Stimulated activated CD4-positive, alpha-beta T cell treated with anti-CD3 and anti-CD28 coated beads, Interleukin-4, amount 100 ng/mL, for 48 hours (primary cell): ENCODE data around the gene TENM3.

Source experiments
- DNase-seq, 2 donors: peaks; one replicate each; pipeline ENCODE4 v3.0.0-alpha.2; 2020; ENCODE audit warnings: low read depth in 2 of 2

The TENM3 gene

DNA sequence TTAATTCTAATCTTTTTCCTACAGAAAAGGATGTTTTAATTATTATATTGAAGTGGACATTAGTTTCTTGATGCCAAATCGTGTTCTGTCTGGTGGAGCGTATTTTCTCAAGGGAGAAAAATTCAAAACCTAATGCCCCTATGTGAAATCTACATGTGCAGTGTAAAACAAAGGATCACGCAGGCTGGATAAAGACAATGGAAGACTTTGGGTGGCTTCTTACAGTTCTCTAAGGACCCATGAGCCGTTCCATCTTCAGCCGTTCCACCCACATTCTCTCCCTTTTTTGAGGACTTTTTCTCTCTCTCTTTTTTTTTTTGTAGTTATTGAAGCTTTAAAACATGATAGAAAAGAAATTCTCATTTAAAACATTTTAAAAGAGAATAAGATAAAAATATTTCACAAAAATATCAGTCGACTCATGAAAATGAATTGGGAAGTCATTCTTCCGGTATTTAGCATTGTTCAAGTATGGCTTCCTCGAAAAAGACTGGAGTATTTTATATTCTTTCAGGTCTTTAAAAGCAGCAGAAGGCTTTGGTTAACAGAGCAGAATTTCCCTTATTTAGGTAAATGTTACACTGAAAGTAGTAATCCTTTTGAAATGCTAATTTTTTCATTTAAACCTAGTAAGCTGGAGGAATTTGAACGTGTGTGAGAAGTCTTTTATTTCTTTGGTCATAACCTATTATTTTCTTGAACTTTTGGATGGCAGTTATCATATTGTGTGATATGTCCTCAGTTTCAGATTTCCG, 11.0 kb downstream of the TENM3 start:
- no peak for DNase-seq

DNA sequence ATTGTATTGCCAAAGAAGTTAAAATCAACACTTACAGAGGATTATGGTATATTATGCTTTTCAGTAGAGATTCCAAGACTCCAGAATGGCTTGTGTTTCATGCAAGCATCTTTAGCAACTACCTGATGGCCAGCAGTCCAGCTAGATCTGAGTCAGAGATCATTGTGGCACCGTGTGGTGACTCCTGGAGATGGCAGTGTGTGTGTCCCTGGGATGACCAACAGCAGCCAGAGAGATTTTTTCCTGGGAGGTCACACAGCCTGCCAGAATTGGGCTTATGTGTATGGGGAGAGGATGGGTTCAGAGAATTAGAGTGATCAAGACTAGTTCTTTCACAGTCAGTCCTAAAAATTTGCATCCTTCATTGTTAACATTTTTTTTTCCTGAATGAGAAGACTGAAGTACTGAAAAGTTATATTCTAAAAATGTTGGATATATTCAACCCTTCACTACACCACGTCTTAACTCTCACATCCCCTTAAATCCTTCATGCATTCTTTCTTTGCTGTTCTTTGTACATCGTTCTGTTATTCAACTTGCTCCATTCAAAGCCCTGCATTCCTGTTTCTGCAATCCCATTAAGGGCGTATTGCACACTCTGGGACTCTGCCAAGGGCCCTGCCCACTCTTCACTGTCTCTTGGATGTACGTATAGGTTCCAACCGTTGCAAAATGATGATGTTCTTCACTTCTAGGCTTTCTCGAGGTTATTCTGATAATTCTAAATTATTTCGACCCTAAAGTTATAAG, 12.4 kb downstream of the TENM3 start:
- no peak for DNase-seq

DNA sequence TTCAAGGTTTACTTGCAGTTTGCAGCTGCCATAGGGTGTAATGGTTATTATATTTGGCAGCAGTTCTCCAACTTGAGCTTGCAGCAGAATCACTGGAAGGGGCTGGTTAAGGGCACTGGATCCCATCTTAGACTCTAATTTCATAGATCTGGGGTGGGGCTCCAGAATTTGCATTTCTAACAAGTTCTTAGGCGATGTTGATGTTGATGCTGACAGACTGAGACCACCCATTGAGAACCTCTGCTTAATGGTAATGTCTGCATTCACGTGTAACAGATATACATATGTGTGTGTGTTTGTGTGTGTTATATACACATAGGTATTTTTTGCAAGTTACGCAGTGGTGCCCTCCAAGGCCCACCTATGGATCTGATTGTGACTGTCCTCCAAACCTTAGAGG, 13.8 kb downstream of the TENM3 start:
- DNase-seq, result no peak

DNA sequence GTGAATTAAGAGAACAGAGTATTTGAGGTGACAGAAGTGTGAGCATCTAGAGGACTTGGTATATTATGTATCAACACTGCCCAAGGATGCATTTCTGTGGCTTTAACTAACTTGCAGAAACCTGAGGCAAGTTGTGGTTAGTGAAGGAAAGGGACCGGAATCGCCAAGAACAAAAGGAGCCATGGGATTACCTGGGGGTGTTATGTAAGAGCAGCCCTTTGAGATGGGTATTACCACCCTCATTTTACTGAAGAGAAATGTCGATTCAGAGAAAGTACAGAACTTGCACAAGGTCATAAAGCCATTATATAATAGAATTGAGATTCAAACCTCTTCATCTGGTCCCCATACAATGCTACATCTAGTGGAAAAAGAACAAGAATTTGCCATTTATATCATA, 14.3 kb downstream of the TENM3 start:
- no peak for DNase-seq

DNA sequence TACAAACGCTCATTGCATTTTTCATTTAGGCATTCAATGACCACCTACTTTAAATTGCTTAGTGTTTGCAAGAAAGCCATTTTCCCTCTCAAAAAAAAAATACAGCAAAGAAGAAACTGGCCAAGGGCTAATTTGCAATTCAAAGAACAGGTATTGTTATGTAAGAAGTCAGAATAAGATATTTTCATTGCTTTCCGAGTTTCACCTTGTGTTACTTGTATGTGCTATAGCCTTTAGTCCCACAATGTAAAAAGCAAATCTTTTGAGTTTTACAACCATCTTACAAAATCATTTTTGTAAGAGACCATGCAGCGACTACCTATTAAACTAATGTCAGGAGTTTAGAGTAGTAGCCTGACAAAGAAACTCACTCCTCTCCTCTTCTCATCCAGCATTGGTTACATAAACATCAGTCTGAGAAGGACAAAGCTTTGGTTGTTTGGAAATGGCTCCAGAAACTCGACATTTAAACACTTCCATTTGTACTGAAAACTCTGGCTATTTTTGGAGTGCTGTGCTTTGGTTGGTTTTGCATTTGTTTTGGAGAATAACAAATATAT, 15.3 kb downstream of the TENM3 start:
- no peak for DNase-seq

DNA sequence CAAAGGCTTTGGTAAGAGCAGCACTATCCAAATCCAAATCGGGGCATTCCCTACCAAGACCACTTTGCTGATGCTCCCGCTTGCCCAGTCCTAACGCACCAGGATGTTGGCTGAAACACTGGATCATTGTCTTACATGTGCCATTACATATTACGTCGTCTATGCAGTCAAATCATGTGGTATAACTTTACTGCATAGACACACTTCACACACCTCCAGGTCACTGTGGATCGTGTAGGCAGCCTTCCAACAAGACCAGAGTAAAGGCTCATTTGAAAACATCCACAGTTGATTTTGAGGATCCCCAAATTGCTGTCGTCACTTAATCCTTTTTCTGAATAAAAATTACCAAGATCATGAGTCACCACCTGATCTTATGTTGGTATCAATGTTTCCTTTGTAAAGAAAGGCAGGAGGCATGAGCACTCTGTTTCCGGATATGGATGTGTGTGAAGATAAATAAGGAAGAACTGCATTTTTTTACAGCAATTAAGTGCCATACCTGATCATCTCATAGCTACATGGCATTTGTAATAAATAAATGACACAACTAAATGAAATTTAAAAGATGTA, 18.5 kb downstream of the TENM3 start:
- DNase-seq, result no peak

DNA sequence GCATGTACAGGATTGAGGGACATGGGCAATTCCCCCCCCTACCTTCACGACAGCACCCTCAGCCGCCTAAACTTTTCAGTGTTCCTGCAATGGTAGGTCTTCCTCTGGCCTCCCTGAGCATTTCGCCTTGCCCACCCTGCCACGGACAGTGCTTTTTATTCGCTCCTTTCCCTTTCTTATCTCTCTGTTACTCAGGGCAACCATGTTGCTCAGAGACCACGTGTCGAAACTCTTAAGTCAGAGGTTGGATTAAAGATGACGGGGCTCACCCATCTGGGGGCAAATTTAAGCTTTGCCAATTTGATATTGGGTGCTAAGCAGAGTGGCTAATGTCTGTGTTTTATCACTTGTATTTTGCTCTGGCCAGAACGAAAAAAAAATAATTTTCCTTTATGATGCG, 20.4 kb downstream of the TENM3 start:
- no peak for DNase-seq

DNA sequence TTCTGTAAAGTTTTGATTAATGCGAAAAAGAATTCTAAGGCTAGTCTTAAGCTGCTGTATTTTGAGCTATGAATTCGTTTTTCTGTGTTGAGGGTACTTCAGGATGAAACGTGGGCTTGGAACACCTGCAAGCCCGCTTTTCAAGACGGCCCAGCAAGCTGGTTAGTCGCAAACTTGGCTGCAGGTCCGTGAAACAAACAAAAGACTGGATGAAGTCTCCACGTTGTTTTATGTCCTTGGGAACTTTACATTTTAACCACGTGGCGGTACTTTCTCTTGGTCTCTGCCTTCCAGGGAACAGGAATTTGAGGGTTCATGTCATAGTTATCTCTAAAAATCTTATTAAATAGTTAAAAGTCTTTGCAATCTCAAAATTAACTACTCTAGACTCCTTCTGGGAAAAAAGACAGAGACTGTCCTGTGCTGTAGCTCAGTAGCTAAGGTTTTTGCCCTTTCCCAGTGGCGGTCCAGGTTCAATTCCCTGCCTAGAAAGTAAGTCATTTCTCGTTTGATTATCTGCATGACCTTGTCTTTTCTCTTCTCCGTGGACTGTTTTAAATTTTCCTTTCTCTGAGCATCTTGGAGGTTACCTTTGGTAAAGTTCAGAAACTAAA, 21.0 kb downstream of the TENM3 start:
- no peak for DNase-seq

DNA sequence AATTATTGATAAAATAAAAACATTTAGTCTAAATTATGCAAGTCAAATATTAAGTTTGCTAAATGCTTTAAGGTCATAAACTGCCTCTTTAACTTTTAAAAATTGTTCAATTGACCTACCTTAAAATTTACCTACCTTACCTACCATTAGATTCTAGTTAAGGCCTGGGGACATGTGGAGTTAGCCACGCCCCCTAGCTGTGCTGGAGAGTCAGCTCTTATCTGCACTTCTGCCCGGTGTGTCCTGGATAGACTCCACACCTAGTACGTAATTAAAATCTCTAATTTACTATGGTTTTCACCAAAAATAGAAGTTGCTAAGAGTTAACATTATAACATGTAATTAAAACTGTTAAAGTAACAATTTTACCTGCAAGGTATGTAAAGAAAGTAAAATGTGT, 22.7 kb downstream of the TENM3 start:
- no peak for DNase-seq

DNA sequence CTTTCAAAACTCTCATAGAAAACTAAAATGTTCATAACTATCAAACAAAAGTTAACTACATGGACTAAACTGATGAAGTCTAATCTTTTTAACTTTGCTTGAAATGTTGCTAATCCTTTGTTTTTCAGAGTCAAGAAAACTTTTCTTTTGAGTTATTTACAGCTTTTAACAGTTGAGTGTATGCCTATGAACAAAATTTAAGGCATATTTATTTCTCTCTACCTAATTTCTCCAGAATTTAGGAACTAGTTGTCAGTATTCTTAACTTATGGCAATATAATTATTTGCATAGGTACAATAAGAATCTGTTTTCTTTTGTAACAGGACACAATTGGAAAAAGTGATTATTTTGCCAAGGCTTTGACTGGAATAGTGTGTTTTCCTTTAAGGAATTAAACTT, 23.8 kb downstream of the TENM3 start:
- no peak for DNase-seq

DNA sequence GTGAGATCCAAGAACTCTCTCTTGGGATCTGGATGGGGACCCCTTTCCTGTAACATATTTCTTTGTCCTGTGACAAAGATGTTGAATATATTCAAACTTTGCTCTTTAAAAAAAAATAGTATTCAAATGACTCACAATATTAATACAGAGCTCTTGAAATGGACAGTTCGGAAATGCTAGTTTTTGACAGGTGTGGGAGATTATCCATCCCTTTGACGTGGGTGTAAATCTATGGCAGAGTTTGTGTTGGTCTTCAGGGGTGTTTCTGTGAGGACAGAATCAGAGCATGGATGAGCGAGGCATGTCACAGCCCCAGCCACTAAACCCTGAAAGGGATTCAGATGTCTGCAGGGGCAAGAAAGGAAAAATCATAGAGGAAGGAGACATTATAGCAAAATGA, 25.8 kb downstream of the TENM3 start:
- DNase-seq, result no peak

DNA sequence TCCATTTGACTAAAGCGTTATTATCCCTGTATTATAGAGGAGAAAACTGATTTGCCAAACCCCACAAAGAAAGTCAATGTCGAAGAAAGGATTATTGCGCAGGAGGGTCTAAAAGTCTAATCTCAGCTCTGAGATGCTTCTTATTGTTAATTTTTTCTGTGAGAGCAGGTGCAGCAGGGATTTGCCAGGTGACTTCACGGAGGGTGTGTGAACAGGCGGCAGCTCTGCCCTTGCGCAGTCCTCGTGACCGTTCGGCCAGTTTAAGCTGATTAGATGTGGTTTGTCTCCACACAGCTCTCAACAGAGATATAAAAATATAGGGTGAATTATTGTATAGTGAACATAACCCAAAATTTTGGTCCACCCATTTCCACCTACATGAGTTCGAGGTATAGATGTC, 28.5 kb downstream of the TENM3 start:
- no peak for DNase-seq

DNA sequence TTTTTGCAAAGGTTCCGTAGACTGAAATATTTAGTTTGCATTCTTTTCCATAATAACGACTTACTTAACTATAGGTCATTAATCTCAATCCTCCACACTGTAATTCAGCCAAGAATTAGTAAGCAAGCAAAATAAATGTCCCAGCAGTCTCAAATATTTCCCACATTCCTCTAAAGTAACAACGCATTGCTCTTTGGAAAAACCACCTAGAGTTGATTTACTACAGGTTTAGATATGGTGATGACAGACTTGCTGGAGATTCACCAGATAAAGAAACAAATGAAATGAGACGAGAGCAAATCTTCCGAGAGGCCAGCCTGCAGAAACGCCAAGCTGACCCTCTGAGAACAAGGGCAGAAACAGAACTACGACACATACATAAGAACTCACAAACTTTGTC, 28.9 kb downstream of the TENM3 start:
- DNase-seq, result no peak

DNA sequence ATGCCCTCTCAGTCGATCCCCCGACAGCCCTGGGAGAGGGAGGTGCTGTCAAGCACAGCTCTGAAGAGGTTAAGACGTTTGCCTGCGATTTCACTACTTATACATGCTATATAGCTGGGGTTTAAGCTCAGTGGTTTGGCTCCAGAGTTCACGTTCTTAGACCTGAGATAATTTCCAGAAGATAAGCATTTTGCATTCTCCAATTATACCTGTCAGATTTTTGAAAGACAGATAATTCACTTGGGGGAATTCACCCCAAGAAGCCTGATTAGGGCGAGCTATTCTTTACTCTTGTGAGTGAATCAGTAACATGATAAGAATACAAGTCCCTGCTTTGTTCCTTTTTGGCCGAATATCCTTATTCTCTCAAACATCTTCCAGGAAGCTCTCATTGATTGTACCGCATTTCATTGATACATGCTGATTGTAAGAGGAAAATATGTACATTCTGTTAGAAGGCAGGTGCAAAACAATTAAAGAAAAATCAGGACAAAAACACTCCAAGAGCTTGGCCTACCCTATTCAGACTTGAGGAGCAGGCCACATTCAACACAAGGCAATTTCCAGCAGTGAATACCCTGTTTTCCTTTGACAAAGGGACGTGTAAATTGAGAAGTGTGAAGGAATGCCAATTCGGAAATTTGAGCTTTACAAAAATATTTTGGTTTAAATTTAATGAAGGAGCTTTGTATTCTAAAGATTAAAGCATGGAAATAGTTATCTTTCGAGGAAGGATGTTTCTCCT, 30.2 kb downstream of the TENM3 start:
- DNase-seq, result no peak

DNA sequence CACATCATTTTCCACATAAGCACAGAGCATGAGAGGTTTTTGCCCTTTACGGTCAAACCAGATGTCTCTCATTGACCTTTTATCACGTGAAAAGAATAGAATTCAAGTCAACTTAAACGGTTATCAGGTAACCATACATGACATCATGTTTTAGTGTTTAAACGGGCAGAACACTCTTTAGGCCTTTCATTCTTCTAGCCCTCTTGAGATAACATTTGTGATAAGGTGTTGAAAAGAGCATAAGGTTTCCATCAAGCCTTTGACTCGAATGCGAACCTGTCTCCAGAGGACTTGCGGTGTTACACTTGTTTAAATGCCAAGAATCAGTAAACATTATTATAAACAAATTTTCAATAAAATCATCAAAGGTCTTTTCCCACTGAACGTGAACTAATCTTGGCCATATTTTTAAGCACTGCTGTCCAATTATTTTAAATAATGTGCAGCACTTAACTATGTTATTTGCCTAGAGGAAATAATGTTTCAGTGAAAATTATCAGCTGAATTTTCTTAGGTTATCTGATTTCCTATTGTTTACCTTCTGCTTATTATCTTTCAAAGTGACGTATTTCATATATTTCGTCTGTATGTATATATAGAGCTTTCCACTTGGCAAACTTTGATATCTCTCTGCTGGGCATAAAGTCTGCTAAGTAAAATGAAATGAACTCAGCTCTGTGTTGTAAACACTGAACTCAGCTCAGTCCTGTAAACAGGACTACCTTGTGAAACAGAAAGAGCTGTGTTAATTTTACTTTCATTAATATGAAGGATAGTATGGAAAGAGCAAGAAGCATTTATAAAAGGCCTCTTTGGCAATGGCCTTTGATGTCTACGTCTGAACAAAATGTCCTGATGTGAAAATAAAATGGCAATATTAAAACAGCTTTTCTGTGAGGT, 33.3 kb downstream of the TENM3 start:
- DNase-seq, result no peak

DNA sequence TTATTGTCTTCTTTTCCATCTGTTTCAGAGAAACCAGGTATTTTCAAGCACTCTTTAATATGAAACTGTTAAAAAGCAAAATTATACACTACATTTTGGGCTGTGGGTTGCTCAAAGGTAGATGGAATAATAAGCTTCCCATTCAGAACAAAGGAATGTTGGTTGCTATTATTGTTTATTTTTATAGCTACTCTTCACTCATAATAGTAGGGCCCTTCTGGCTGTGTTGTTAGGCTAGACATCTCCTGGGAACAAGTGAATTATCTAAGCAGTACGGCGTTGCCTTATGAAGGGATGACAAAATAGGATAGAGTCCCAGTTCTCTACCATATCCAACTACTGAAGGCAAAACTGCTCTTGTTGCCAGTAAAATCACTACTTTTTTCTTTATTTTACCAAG, 34.2 kb downstream of the TENM3 start:
- no peak for DNase-seq

DNA sequence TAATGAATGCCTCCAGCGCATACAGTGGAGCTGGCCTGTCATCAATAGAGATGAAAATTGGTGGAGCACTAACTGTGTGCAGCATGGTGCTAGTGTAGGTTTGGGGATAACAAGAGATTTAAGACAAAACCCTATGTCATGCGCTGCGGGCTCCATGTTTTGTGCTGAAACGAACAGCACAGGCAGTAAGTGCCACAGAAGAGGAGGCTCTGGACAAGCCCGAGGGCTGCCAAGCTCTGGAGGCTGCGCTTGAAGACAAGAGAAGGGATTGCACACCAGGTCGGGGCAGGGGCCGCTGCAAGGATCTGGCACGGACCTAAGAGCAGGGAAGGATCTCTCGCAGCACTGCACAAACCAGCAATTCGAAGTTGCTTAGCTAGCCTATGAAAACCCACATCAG, 35.5 kb downstream of the TENM3 start:
- no peak for DNase-seq

DNA sequence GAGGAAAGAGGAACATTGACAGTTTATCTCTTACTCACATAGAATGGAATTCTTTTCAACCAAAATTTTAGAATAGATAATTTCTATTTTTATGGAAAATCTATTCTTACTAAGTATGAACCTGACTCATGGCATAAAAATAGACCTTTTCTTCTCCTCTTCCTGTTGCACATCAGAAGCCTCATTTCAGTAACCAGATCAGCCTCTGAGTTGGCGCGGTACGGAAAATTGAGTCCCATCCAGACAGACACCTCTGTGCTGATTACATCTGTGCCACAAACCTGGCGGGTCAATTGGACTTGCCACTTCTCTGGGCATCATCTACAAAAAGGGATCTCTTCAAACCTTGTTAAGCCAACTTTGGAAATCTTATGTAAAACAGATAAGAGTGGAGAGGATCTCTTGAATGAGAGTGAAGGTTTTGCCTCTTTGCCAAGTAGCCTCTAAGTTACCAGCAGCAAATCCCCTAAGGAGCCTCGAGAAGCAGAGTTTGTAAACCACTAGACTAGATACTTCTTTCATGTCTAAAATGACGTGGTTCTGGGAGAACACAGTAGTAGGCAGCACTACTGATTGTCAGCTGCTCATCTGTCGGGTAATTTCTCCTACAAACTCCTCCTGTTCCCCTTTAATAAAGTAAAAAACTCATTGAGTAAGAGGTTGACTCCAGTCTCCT, 37.4 kb downstream of the TENM3 start:
- no peak for DNase-seq

DNA sequence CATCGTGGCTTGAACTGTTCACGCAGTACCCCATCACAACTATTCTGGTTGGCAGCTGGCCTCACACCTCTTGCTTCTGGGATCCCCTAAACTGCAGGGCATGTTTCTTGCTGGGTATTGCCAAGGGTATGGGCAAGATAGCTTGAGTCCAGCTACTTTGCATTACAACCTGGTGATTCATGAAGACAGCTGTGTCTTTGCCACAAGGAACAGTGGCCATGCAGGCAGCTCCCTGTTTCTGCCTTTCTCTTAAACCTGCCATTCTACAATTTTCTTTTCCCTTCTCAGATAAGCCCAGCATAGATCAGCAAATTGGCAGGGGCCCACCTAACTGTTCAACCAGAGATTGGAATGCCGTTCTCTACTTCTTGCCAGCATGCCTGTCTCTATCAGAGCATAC, 42.8 kb downstream of the TENM3 start:
- DNase-seq, result no peak

DNA sequence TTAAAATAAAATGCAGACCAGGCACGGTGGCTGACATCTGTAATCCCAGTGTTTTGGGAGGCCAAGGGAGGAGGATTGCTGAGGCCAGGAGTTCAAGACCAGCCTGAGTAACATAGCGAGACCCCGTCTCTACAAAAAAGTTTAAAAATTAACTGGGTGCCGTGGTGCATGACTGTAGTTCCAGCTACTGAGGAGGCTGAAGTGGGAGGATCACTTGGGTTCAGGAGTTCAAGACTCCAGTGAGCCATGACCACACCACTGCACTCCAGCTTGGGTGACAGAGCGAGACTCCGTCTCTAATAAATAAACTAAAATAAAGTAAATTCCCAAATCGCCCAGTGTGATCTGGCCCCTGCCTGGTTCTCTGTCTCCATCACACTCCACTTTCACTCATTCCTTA, 43.7 kb downstream of the TENM3 start:
- DNase-seq, result no peak
